Keratinocyte (primary cell): ENCODE results near the gene RCAN2. TPM values are rescaled to one million over a fixed set of nuclear protein-coding genes. Genes with fewer than 3 reads are reported as not detected.

ENCODE experiments used
- DNase-seq: peaks from one replicate; pipeline ENCODE4 v3.0.0-alpha.2; 2011; ENCODE audit warnings: low read depth, missing footprints, low spot score
- FAIRE-seq: peaks from 2 replicates; lab custom pipeline; 2011; peaks lifted over from hg19 to GRCh38; lab: Jason Lieb, UNC
- H2AFZ ChIP-seq: 2 replicates; pipeline ENCODE4 v1.6.0; 2012; ENCODE audit warnings: low read length, control low read depth, inconsistent platforms; ENCODE audit not compliant: control insufficient read depth
- H3K27ac ChIP-seq: 2 replicates; pipeline ENCODE4 v1.5.1; 2011; ENCODE audit warnings: low read length; ENCODE audit not compliant: control insufficient read depth, insufficient read depth
- H3K27me3 ChIP-seq: 3 replicates; pipeline ENCODE4 v1.6.0; 2011; ENCODE audit warnings: low read length; ENCODE audit not compliant: control insufficient read depth, insufficient read depth; ENCODE audit errors: extremely low read depth
- H3K36me3 ChIP-seq, 2 experiments: 2 replicates in 1 of 2; 3 replicates in 1 of 2; pipeline ENCODE4 v1.5.1; 2011; ENCODE audit warnings: low read length in 2 of 2, mild to moderate bottlenecking in 1 of 2; ENCODE audit not compliant: control insufficient read depth in 2 of 2, insufficient read depth in 2 of 2; ENCODE audit errors: extremely low read depth in 1 of 2
- H3K4me1 ChIP-seq: 3 replicates; pipeline ENCODE4 v1.5.1; 2011; ENCODE audit warnings: low read length; ENCODE audit not compliant: control insufficient read depth, insufficient read depth; ENCODE audit errors: extremely low read depth
- H3K4me2 ChIP-seq: 3 replicates; pipeline ENCODE4 v1.6.0; 2011; ENCODE audit warnings: low read depth, low read length; ENCODE audit not compliant: control insufficient read depth, insufficient read depth; ENCODE audit errors: extremely low read depth
- H3K4me3 ChIP-seq, 3 experiments: fragments of 200-600 bp in 1 of 3; sonication (generic) in 1 of 3; 2 replicates in 2 of 3; 3 replicates in 1 of 3; pipeline ENCODE4 v1.5.1; 2011 to 2016; ENCODE audit warnings: low read length in 3 of 3, mild to moderate bottlenecking in 3 of 3, control low read depth in 2 of 3, inconsistent platforms in 1 of 3, low read depth in 1 of 3, mixed read lengths in 1 of 3, mixed run types in 1 of 3, moderate library complexity in 1 of 3; ENCODE audit not compliant: control insufficient read depth in 2 of 3, insufficient read depth in 2 of 3; ENCODE audit errors: extremely low read depth in 1 of 3
- H3K79me2 ChIP-seq: 2 replicates; pipeline ENCODE4 v1.6.0; 2012; ENCODE audit warnings: low read length; ENCODE audit not compliant: control insufficient read depth, insufficient read depth
- H3K9ac ChIP-seq: 3 replicates; pipeline ENCODE4 v1.6.0; 2011; ENCODE audit warnings: low read length; ENCODE audit not compliant: control insufficient read depth, insufficient read depth; ENCODE audit errors: extremely low read depth
- H3K9me1 ChIP-seq: 3 replicates; pipeline ENCODE4 v1.6.0; 2011; ENCODE audit warnings: low read length; ENCODE audit not compliant: control insufficient read depth, insufficient read depth; ENCODE audit errors: extremely low read depth
- H3K9me3 ChIP-seq: 2 replicates; pipeline ENCODE4 v1.5.1; 2012; ENCODE audit warnings: low read depth, low read length; ENCODE audit not compliant: control insufficient read depth
- H4K20me1 ChIP-seq: 3 replicates; pipeline ENCODE4 v1.6.0; 2011; ENCODE audit warnings: low read length; ENCODE audit not compliant: control insufficient read depth, insufficient read depth; ENCODE audit errors: extremely low read depth
- CTCF ChIP-seq, 3 experiments: IDR thresholded peaks in 1 of 3; conservative IDR thresholded peaks in 1 of 3; optimal IDR thresholded peaks in 1 of 3; 2 replicates in 2 of 3; 3 replicates in 1 of 3; pipeline versions ENCODE3 to v1.5.1; 2011; ENCODE audit warnings: low read length in 3 of 3, mild to moderate bottlenecking in 3 of 3, moderate library complexity in 2 of 3, control low read depth in 1 of 3, inconsistent platforms in 1 of 3; ENCODE audit not compliant: insufficient read depth in 2 of 3; ENCODE audit errors: extremely low read depth in 1 of 3
- EZH2 ChIP-seq: IDR thresholded peaks from one replicate; pipeline ENCODE4 v1.6.1; 2012; ENCODE audit warnings: inconsistent platforms, mild to moderate bottlenecking, low read length, moderate library complexity
- dilution Hi-C: fragments of 300-500 bp; cut with MboI; formaldehyde crosslinking; loops from one replicate; pipeline ENCODE4 v1.7.0; 2020; ENCODE audit warnings: low sequenced_read_pairs; ENCODE audit not compliant: extremely low pct_ligation_motif_present
- polyA plus RNA-seq, 5 experiments: library from polyadenylated mRNA; depleted of rRNA in 3 of 5; stranded (reverse) in 3 of 5; stranded (forward) in 1 of 5; unstranded in 1 of 5; fragments of >200 nt; gene quantifications; 1 replicate in 1 of 5; 2 replicates in 3 of 5; 3 replicates in 1 of 5; pipeline versions ENCODE4 v1.2.1 to v1.2.3, GENCODE V29; 2011 to 2012; ENCODE audit warnings: missing spikeins in 2 of 5, low read depth in 1 of 5, low replicate concordance in 1 of 5

Gene RCAN2
- polyA plus RNA-seq, 1 donor (not counting 4 experiments of a cell fraction or from before 2014, with no cell fraction given): not detected

DNA sequence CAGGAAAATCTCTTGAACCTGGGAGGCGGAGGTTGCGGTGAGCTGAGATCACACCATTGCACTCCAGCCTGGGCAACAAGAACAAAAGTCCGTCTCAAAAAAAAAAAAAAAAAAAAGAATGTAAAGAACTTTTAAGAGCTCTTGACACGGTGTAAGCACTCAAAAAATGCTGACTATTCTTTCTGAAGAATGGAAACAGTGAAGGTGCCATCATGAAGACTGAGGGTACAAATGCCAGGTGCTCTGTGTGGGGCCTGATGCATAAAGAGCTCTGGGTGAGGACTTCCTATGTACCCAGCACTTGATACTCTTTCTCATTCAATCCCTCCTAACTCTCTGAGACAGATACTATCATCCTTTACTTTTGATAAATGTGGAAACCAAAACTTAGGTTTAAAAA is 275.5 kb downstream of the RCAN2 start:
- H4K20me1 ChIP-seq: no peaks in the 10 kb centered on the region
- no peak for DNase-seq

DNA sequence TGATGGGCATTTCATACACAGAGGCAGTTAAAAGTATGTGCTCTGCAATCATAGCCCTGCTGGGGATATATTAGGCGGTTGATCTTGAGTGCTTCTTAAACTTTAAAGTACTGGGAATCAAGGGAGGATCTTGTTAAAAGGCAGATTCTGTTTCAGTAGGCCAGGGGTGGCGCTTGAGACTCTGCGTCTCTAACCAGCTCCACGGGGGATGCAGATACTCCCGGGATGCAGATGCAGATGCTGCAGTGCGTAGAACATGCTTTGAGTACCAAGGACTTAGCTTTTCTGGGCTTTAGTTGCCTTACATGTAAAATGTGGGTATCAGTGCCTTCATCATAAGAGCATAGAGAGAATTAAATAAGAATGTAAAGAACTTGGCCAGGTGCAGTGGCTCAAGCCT is 276.0 kb downstream of the RCAN2 start:
- dilution Hi-C loops: no loop called here
- H2AFZ ChIP-seq: no peak overlapping the region

More for the DNA sequence above, 275.5 kb downstream of the RCAN2 start:
- FAIRE-seq: no peak
- H3K27ac ChIP-seq: no peak overlapping the region
- dilution Hi-C loops: no loop called here
- H3K4me1 ChIP-seq: no peaks in the 10 kb centered on the region
- H3K9me3 ChIP-seq: no peaks in the 10 kb centered on the region
- H3K79me2 ChIP-seq: no peaks in the 10 kb centered on the region
- no peaks in the 10 kb centered on the region for H3K27me3 ChIP-seq
- H3K9me1 ChIP-seq: no peaks in the 10 kb centered on the region
- no peaks in the 10 kb centered on the region for H3K36me3 ChIP-seq
- no peak for TF ChIP-seq CTCF (optimal IDR thresholded peaks at IDR 0.05 in 1 of 3, IDR thresholded peaks at IDR 0.05 in 1 of 3, conservative IDR thresholded peaks at IDR 0.05 in 1 of 3; ENCODE audit: extremely low read depth in 1 of 3, insufficient read depth in 2 of 3, low read length in 3 of 3)
- TF ChIP-seq EZH2: no peak
- no peak overlapping the region for H3K4me2 ChIP-seq
- no peak overlapping the region for H2AFZ ChIP-seq
- H3K4me3 ChIP-seq: no peak overlapping the region
- H3K9ac ChIP-seq: no peak overlapping the region

More for the DNA sequence above, 276.0 kb downstream of the RCAN2 start:
- no peaks in the 10 kb centered on the region for H3K4me1 ChIP-seq
- no peak for DNase-seq
- no peak overlapping the region for H3K27ac ChIP-seq
- H3K9me1 ChIP-seq: no peaks in the 10 kb centered on the region
- no peak overlapping the region for H3K9ac ChIP-seq
- no peaks in the 10 kb centered on the region for H3K79me2 ChIP-seq
- no peaks in the 10 kb centered on the region for H4K20me1 ChIP-seq
- FAIRE-seq: no peak
- no peaks in the 10 kb centered on the region for H3K27me3 ChIP-seq
- H3K36me3 ChIP-seq: no peaks in the 10 kb centered on the region
- TF ChIP-seq EZH2: no peak
- TF ChIP-seq CTCF (optimal IDR thresholded peaks at IDR 0.05 in 1 of 3, IDR thresholded peaks at IDR 0.05 in 1 of 3, conservative IDR thresholded peaks at IDR 0.05 in 1 of 3; ENCODE audit: extremely low read depth in 1 of 3, insufficient read depth in 2 of 3, low read length in 3 of 3): no peak
- H3K9me3 ChIP-seq: no peaks in the 10 kb centered on the region
- H3K4me3 ChIP-seq: no peak overlapping the region
- H3K4me2 ChIP-seq: no peak overlapping the region
